Smooth muscle cell of the brain vasculature (primary cell): ENCODE measurements around the gene TPRG1L.
A peak's percentile ranks its signal among the peaks of the same experiment; 100 is the strongest.

Source experiments
- DNase-seq: peaks from one replicate; pipeline ENCODE4 v3.0.0-alpha.2; 2012; ENCODE audit warnings: low read depth, low spot score

Gene TPRG1L

DNA sequence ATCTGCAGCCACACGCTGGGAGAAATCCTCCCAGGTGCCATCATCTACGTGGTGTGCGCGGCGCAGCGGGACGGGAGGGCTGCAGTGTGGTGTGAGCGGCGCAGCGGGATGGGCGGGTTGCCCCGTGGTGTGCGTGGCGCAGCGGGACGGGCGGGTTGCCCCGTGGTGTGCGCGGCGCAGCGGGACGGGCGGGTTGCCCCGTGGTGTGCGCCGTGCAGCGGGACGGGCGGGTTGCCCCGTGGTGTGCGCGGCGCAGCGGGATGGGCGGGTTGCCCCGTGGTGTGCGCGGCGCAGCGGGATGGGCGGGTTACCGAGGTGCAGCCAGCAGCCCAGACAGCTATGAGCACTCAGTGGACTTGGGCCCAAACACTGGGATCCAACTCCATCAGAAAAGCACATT is 20.4 kb downstream of the TPRG1L start:
- DNase-seq, result no peak

- no peak for DNase-seq
Observed at GRCh38 chr1:3645666-3646355, 21.0 kb downstream of the TPRG1L start.

DNA sequence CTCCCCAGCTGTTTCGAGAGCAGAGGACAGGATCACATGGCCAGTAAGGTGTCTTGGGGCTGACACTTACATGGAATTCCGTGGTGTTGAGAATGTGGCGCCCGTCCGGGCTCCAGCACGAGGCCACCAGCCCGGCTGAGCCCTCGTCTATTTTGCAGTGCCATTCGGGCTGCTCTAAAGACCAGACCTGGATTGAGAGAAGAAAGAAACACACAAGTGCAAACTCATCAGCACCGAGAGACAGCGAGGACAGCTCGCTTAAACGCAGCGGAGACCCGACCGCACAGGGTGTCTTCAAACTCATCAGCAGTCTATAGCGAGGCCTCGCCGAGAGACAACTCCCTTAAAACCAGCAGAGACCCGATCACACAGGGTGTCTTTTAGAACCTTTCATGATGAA is 21.8 kb downstream of the TPRG1L start:
- DNase-seq, result no peak

- peak; percentile 72 for DNase-seq
Observed at GRCh38 chr1:3649342-3650247, 24.8 kb downstream of the TPRG1L start, which contains the start of gene WRAP73. Gene WRAP73, minus strand, starts transcription at chr1:3650103. Its CDS starts 104 bp downstream, at chr1:3649999.

- DNase-seq, result no peak
Observed at GRCh38 chr1:3650248-3651025, 25.6 kb downstream of the TPRG1L start.

DNA sequence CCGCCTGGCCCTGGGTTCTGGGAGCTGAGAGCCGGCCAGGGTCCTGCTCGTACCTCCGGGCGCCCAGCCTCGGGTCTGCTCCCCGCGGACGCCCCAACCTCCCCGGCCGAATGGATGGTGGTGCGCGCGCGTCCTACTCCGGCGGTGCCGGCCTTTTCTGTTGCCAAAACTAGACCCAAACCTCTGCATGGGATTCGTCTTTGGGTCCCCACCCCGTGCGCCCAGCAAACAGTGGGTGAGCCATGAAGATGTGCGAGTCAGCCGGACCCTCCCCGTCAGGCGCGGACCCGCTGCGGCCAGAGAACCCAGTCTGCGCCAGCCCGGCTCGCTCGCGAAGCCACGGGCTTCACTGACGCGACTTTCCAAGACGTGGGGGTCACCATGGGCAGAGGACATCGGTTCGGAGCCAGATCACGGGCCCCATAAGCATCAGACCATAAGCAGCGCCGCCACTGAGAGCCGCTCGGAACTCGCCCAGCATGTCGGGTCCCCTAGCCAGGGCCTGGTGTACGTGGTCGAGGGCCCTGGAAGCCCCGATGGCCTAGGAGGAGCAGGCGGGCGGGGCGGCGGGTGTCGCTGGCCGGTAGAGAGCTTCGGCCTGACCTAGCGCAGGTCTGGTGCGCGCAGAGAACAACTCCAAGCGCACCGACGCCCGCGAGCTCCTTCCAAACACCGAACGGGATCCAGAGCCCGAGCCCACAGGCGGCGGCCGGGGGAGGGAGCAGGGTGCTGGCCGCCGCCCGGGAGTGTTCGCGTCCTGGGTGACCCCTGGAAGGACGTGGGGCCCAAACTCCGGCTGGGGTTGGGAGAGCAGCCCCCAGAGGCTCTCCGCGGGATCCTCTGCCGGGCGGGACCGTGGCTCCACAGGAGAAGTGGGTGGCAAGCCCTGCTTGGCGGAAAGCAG is 26.5 kb downstream of the TPRG1L start:
- no peak for DNase-seq

DNA sequence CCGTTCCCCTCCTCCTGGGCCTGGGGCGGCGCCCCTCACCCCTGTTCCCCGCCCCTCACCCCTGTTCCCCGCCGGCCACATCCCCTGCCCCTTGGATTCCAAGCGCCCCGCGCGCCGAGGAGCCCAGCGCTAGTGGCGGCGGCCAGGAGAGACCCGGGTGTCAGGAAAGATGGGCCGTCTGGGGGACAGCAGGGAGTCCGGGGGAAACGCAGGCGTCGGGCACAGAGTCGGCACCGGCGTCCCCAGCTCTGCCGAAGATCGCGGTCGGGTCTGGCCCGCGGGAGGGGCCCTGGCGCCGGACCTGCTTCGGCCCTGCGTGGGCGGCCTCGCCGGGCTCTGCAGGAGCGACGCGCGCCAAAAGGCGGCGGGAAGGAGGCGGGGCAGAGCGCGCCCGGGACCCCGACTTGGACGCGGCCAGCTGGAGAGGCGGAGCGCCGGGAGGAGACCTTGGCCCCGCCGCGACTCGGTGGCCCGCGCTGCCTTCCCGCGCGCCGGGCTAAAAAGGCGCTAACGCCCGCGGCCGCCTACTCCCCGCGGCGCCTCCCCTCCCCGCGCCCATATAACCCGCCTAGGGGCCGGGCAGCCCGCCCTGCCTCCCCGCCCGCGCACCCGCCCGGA is 27.2 kb downstream of the TPRG1L start, which contains the start of gene TP73:
TP73 (plus strand) TSS at position 587 of the 618 bp plus-strand sequence. CDS start 29,850 bp downstream, outside the sequence.
- DNase-seq, result no peak

GRCh38 chr1:3652548-3653285 is 27.9 kb downstream of the TPRG1L start:
- DNase-seq, result no peak

DNA sequence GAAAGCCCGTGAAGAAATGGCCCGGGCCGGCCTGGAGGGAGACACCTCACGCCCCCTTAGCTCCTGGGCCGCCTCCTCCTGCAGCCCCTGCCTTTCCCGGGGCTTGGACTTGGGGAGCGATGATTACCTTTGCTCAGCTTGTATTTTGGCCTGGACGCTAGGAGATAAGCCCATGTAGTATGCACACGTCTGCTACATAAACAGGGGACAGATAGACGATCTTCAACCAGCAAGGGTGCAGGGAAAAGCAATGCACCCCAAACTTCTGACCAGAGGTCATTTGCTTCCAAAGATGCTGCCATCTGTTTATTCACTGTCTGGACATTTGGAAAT is 28.4 kb downstream of the TPRG1L start:
- DNase-seq, result no peak

- DNase-seq, result no peak
Observed at GRCh38 chr1:3654549-3655281, 29.9 kb downstream of the TPRG1L start.

GRCh38 chr1:3656450-3657095 is 31.8 kb downstream of the TPRG1L start:
- DNase-seq, result no peak

DNA sequence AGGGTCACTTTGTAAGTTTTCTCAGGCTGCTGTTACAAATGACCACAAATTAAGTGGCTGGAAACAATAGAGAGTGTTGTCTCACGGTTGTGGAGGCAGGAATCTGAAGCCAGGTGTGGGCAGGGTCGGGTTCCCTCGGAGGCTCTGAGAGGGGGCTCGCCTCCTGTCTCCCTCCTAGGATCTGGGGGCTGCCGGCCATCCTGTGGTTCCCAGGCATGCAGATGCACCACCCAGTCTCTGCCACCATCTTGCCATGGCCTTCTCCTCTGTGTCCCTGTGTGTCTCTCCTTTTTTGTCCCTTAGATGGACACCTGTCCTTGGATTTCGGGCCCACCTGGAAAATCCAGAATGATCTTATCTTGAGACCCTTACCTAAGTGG is 32.3 kb downstream of the TPRG1L start:
- DNase-seq, result no peak

GRCh38 chr1:3657578-3658230 is 32.9 kb downstream of the TPRG1L start:
- no peak for DNase-seq

DNA sequence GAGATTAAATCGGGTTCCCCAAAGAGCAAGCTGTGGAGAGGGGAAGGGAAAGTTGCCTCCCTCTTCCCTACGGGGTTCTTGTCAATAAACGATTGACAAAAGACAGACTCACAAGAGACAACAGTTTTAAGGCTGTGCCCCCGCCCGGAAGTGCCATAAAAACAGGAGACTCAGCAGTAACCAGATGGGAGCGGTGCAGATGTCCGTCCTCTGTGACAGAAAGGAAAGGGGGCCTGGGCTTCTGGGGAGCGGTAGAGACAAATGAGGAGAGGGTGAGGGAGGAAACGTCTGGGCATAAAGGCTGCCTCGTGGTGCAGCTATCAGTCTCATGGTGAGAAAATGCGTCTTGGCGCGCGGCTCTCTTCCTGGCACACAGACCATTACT is 33.4 kb downstream of the TPRG1L start:
- no peak for DNase-seq

- no peak for DNase-seq
Observed at GRCh38 chr1:3659093-3659492, 34.3 kb downstream of the TPRG1L start.

GRCh38 chr1:3660704-3661103 is 35.9 kb downstream of the TPRG1L start:
- DNase-seq, result no peak

- DNase-seq, result no peak
Observed at GRCh38 chr1:3661631-3662030, 36.8 kb downstream of the TPRG1L start.

DNA sequence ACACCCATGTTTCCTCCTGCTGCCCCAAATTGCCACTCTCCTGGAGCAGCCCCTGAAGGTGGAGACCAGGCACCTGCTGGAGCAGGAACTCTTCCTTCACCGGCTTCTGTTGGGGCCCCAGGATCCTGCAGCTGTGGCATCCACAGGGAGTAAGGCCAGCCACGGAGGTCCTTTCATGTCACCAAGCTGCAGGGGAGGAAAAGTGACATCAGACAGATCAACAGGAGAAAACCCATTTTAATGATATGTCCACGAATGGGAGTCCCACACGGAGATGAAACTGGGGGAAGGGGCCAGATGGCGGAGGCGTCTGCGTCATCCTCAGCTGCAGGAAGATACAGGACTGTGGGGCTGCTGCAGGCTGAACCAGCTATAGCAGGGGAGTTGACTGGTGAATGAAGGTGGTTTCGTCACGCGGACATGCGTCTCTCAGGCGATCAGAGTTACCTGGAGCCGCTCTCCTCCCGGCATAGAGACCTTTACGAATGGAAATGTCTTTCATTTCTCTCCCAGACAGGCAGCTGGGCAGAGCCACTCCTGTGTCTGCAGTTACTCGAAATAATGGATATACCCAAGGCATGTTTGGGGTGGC is 37.4 kb downstream of the TPRG1L start:
- no peak for DNase-seq
